Thoracic aorta endothelial cell (primary cell): ENCODE results near the gene PDZK1IP1. TPM values are rescaled to one million over a fixed set of nuclear protein-coding genes. Genes with fewer than 3 reads are reported as not detected.

Source experiments
- total RNA-seq: library from RNA; depleted of rRNA; stranded (reverse); fragments of >200 nt; gene quantifications from 2 replicates; pipeline ENCODE4 v1.2.3, GENCODE V29; 2012

Gene PDZK1IP1, protein sequence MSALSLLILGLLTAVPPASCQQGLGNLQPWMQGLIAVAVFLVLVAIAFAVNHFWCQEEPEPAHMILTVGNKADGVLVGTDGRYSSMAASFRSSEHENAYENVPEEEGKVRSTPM
- total RNA-seq = not detected in 2 replicates

GRCh38 chr1:47189844-47190508, at the start of gene PDZK1IP1:
Gene PDZK1IP1, minus strand, starts transcription at chr1:47190036. Its CDS starts 104 bp downstream, at chr1:47189932.

GRCh38 chr1:47232187-47232874, 42.5 kb upstream of the PDZK1IP1 start, which contains the start of gene TAL1:
Gene TAL1, minus strand, starts transcription at chr1:47232225. Its CDS starts 6,337 bp downstream, at chr1:47225888.

DNA sequence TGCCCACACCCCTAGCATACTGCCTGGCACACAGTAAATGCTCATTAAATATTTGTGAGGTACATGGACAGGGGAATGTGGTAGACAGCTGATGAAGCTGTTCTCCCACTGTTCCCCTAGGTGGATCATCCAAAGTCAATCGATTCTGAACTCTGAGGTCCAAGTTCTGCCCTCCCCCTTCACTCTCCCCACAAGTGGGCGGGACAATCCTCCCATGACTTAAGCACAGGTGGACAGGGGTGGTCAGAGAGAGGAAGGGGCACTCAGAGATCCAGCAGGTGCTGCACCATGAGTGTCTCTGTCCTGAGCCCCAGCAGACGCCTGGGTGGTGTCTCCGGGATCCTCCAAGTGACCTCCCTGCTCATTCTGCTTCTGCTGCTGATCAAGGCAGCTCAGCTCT, 52.6 kb downstream of the PDZK1IP1 start, which contains the start of gene CYP4A22:
CYP4A22 (plus strand) TSS at position 244 of the 400 bp plus-strand sequence; CDS start at position 289, 45 bp downstream.

Other genes with a start within 250 kb of the PDZK1IP1 start
- gene CYP4A11, start 248.6 kb downstream of the PDZK1IP1 start, total RNA-seq = not detected in 2 replicates
- gene CYP4X1, start 166.4 kb downstream of the PDZK1IP1 start, total RNA-seq = 2.9 and 4.3 TPM in 2 replicates
- not detected in 2 replicates for gene CYP4Z1, start 122.8 kb downstream of the PDZK1IP1 start, total RNA-seq
- 0.07 TPM in 1 of 2 replicates, not detected in the other for gene CYP4A22, start 52.6 kb downstream of the PDZK1IP1 start, total RNA-seq
- gene TAL1, start 42.2 kb upstream of the PDZK1IP1 start, total RNA-seq = 35.5 and 36.8 TPM in 2 replicates
- 33.8 and 47.2 TPM in 2 replicates for gene STIL, start 124.1 kb upstream of the PDZK1IP1 start, total RNA-seq
- gene CMPK1, start 143.8 kb upstream of the PDZK1IP1 start, total RNA-seq = 153 and 156 TPM in 2 replicates
- not detected in 2 replicates for gene FOXE3, start 226.2 kb upstream of the PDZK1IP1 start, total RNA-seq
- gene FOXD2, start 248.0 kb upstream of the PDZK1IP1 start, total RNA-seq = 0.07 and 0.13 TPM in 2 replicates